ENCODE measurements around the gene PDE4D. TPM values are rescaled to one million over a fixed set of nuclear protein-coding genes. Genes with fewer than 3 reads are reported as not detected.

The PDE4D gene
- total and polyA plus RNA-seq, 2 experiments from 2014 or later: 21.9 to 54.2 TPM

GRCh38 chr5:59346982-59347381 lies 546.5 kb downstream of the PDE4D start:
- Histone ChIP-seq H3K9me3 (ENCODE audit: low read depth) (no peaks in the 10 kb centered on the region), H3K4me1 (ENCODE audit: low read depth) (peaks cover 39% of the 10 kb centered on the region), H3K27ac (no peak overlapping the region), H3K27me3 (no peaks in the 10 kb centered on the region), H3K36me3 (no peaks in the 10 kb centered on the region), H3K4me3 (no peak overlapping the region)
- TF ChIP-seq CTCF (IDR thresholded peaks at IDR 0.05; ENCODE audit: low read depth, low read length): no peak
- no peak for DNase-seq (ENCODE audit: low read depth in 1 of 2, low spot score in 1 of 2)

- DNase-seq (ENCODE audit: low read depth in 1 of 2, low spot score in 1 of 2): no peak
- no peaks in the 10 kb centered on the region for H3K9me3 ChIP-seq (ENCODE audit: low read depth)
- H3K4me1 ChIP-seq (ENCODE audit: low read depth): peaks cover 39% of the 10 kb centered on the region
- no peak overlapping the region for H3K4me3 ChIP-seq
- no peaks in the 10 kb centered on the region for H3K36me3 ChIP-seq
- TF ChIP-seq CTCF (IDR thresholded peaks at IDR 0.05; ENCODE audit: low read depth, low read length): no peak
- H3K27ac ChIP-seq: no peak overlapping the region
- H3K27me3 ChIP-seq: no peaks in the 10 kb centered on the region
These were observed 547.0 kb downstream of the PDE4D start for GRCh38 chr5:59346514-59346913.

- DNase-seq (ENCODE audit: low read depth in 1 of 2, low spot score in 1 of 2): no peak
- H3K4me3 ChIP-seq: no peak overlapping the region
- H3K27me3 ChIP-seq: no peaks in the 10 kb centered on the region
- no peaks in the 10 kb centered on the region for H3K9me3 ChIP-seq (ENCODE audit: low read depth)
- no peak overlapping the region for H3K27ac ChIP-seq
- H3K4me1 ChIP-seq (ENCODE audit: low read depth): peaks cover 26% of the 10 kb centered on the region
- no peak for TF ChIP-seq CTCF (IDR thresholded peaks at IDR 0.05; ENCODE audit: low read depth, low read length)
- H3K36me3 ChIP-seq: no peaks in the 10 kb centered on the region
These were observed 551.3 kb downstream of the PDE4D start for GRCh38 chr5:59342181-59342580.

GRCh38 chr5:59341760-59342159 lies 551.8 kb downstream of the PDE4D start:
- DNase-seq (ENCODE audit: low read depth in 1 of 2, low spot score in 1 of 2): no peak

GRCh38 chr5:59341155-59341554 lies 552.4 kb downstream of the PDE4D start:
- no peak for TF ChIP-seq CTCF (IDR thresholded peaks at IDR 0.05; ENCODE audit: low read depth, low read length)
- no peaks in the 10 kb centered on the region for H3K9me3 ChIP-seq (ENCODE audit: low read depth)
- no peak overlapping the region for H3K4me3 ChIP-seq

More at GRCh38 chr5:59341760-59342159, 551.8 kb downstream of the PDE4D start:
- Histone ChIP-seq H3K27me3 (no peaks in the 10 kb centered on the region), H3K4me1 (ENCODE audit: low read depth) (peaks cover 22% of the 10 kb centered on the region), H3K36me3 (no peaks in the 10 kb centered on the region), H3K9me3 (ENCODE audit: low read depth) (no peaks in the 10 kb centered on the region), H3K4me3 (no peak overlapping the region), H3K27ac (no peak overlapping the region)
- no peak for TF ChIP-seq CTCF (IDR thresholded peaks at IDR 0.05; ENCODE audit: low read depth, low read length)

GRCh38 chr5:59340637-59341036 lies 552.9 kb downstream of the PDE4D start:
- H3K36me3 ChIP-seq: no peaks in the 10 kb centered on the region
- TF ChIP-seq CTCF (IDR thresholded peaks at IDR 0.05; ENCODE audit: low read depth, low read length): no peak
- DNase-seq (ENCODE audit: low read depth in 1 of 2, low spot score in 1 of 2): no peak
- H3K9me3 ChIP-seq (ENCODE audit: low read depth): no peaks in the 10 kb centered on the region
- H3K27ac ChIP-seq: no peak overlapping the region
- H3K27me3 ChIP-seq: no peaks in the 10 kb centered on the region
- H3K4me3 ChIP-seq: no peak overlapping the region
- H3K4me1 ChIP-seq (ENCODE audit: low read depth): peaks cover 15% of the 10 kb centered on the region

More at GRCh38 chr5:59341155-59341554, 552.4 kb downstream of the PDE4D start:
- H3K27me3 ChIP-seq: no peaks in the 10 kb centered on the region
- H3K27ac ChIP-seq: no peak overlapping the region
- DNase-seq (ENCODE audit: low read depth in 1 of 2, low spot score in 1 of 2): no peak
- peaks cover 16% of the 10 kb centered on the region for H3K4me1 ChIP-seq (ENCODE audit: low read depth)
- no peaks in the 10 kb centered on the region for H3K36me3 ChIP-seq

Data from cardiac muscle cell (in vitro differentiated cells and primary cell).